Activated naive CD4-positive, alpha-beta T cell treated with anti-CD3 and anti-CD28 coated beads, Interleukin-2, amount 50 U/mL, for 72 hours (primary cell): Measurements from ENCODE around the gene HSPA4L. TPM values are rescaled to one million over a fixed set of nuclear protein-coding genes. Genes with fewer than 3 reads are reported as not detected.

ENCODE experiments used
- total RNA-seq, 2 donors: library from RNA; stranded (reverse); gene quantifications; one replicate each; pipeline ENCODE4 v1.2.3, GENCODE V29; 2022

The HSPA4L gene
- total RNA-seq, 2 donors from 2014 or later: 1.2 to 3.2 TPM

Other genes starting within 250 kb of the HSPA4L start
- under 1 TPM; 0.21 to 0.75 TPM for gene INTU, start 149.4 kb upstream of the HSPA4L start, total RNA-seq
- gene SLC25A31, start 51.9 kb upstream of the HSPA4L start, total RNA-seq: not detected
- gene PLK4, start 98.6 kb downstream of the HSPA4L start, total RNA-seq: 10 to 100 TPM; 50.5 to 76.4 TPM
- gene MFSD8, start 182.9 kb downstream of the HSPA4L start, total RNA-seq: 10 to 100 TPM; 16.8 to 21.2 TPM
- gene ABHD18, start 183.1 kb downstream of the HSPA4L start, total RNA-seq: 10 to 100 TPM; 22.7 to 28.7 TPM